Esophagus muscularis mucosa (tissue), 4 donors: ENCODE results near the gene MYO16. TPM values are rescaled to one million over a fixed set of nuclear protein-coding genes. Genes with fewer than 3 reads are reported as not detected.
A peak's percentile ranks its signal among the peaks of the same experiment; 100 is the strongest.

ENCODE experiments used
- DNase-seq: peaks from one replicate; pipeline ENCODE4 v3.0.0-alpha.2; 2017; ENCODE audit errors: extremely low spot score
- H3K27ac ChIP-seq, 4 donors: fragments of 200-600 bp; sonication (generic); replicated peaks in 1 of 4; 1 replicate in 3 of 4; 2 replicates in 1 of 4; pipeline ENCODE4 v1.5.1; 2016 to 2019; ENCODE audit warnings: mild to moderate bottlenecking in 1 of 4
- H3K27me3 ChIP-seq, 4 donors: fragments of 200-600 bp; sonication (generic); one replicate each; pipeline versions ENCODE4 v1.5.1 to v1.6.0; 2016 to 2019
- H3K36me3 ChIP-seq, 4 donors: fragments of 200-600 bp; sonication (generic); one replicate each; pipeline ENCODE4 v1.5.1; 2016 to 2019
- H3K4me1 ChIP-seq, 4 donors: fragments of 200-600 bp; sonication (generic); one replicate each; pipeline ENCODE4 v1.5.1; 2016 to 2019
- H3K4me3 ChIP-seq, 4 donors: fragments of 200-600 bp; sonication (generic); 1 replicate in 2 of 4; 2 replicates in 2 of 4; pipeline ENCODE4 v1.5.1; 2016 to 2019; ENCODE audit warnings: mild to moderate bottlenecking in 4 of 4, moderate library complexity in 1 of 4
- H3K9me3 ChIP-seq, 4 donors: fragments of 200-600 bp; sonication (generic); 1 replicate in 3 of 4; 2 replicates in 1 of 4; pipeline ENCODE4 v1.5.1; 2016 to 2019
- CTCF ChIP-seq, 3 experiments: fragments of 200-600 bp in 2 of 3; fragments of 450-650 bp in 1 of 3; sonication (generic) in 2 of 3; IDR thresholded peaks; one replicate each; pipeline ENCODE4 v1.5.1; 2017 to 2019; ENCODE audit warnings: antibody characterized with exemption in 3 of 3, mild to moderate bottlenecking in 2 of 3, moderate library complexity in 1 of 3
- EP300 ChIP-seq: sonication (generic); formaldehyde crosslinking; IDR thresholded peaks from one replicate; pipeline ENCODE4 v1.6.1; 2017; ENCODE audit warnings: antibody characterized with exemption
- POLR2A ChIP-seq: fragments of 450-650 bp; IDR thresholded peaks from one replicate; pipeline ENCODE4 v1.6.1; 2017; ENCODE audit warnings: antibody characterized with exemption, moderate library complexity, mild to moderate bottlenecking, low read depth
- POLR2AphosphoS5 ChIP-seq, 2 donors: sonication (generic); formaldehyde crosslinking; IDR thresholded peaks; one replicate each; pipeline ENCODE4 v1.6.1; 2017; ENCODE audit warnings: antibody characterized with exemption in 2 of 2
- WGBS: methylation state at CpG from one replicate; pipeline ENCODE4 v1.1.5; 2018; 5-methylcytosine and 5-hydroxymethylcytosine counted together
- intact Hi-C: fragments of 100-400 bp; cut with DNase I; formaldehyde crosslinking; loops from one replicate; pipeline ENCODE4 v1.15.1; 2023
- total RNA-seq, 4 donors: library from RNA; depleted of rRNA; stranded (reverse); fragments of >200 nt; gene quantifications; one replicate each; pipeline versions ENCODE4 v1.1.0 to v1.2.1, GENCODE V29; 2016

Gene MYO16
- total RNA-seq, 4 donors from 2014 or later = 1.2 to 3.7 (median 1.8) TPM

GRCh38 chr13:108959234-108959633 is 329.8 kb downstream of the MYO16 start:
- Histone ChIP-seq H3K9me3 (no peaks in the 10 kb centered on the region), H3K4me3 (no peak overlapping the region), H3K4me1 (peaks cover 0 to 27% (median 20%) of the 10 kb centered on the region in 4 donors), H3K36me3 (no peaks in the 10 kb centered on the region), H3K27me3 (no peaks in the 10 kb centered on the region), H3K27ac (peak overlapping the region in 2 of 4 donors; percentile 11 to 32)
- TF ChIP-seq POLR2AphosphoS5 (IDR thresholded peaks at IDR 0.05) (no peak), CTCF (IDR thresholded peaks at IDR 0.05) (no peak), POLR2A (no peak), EP300 (no peak)
- no peak for DNase-seq
- intact Hi-C loops = no loop called here

GRCh38 chr13:108960006-108960405 is 330.6 kb downstream of the MYO16 start:
- H3K27ac ChIP-seq = peak overlapping the region in 1 of 4 donors; percentile 32
- no peaks in the 10 kb centered on the region for H3K36me3 ChIP-seq
- H3K9me3 ChIP-seq = no peaks in the 10 kb centered on the region
- WGBS = 97% methylated on average over 6 of the region's 6 CpGs
- TF ChIP-seq POLR2A (no peak), EP300 (no peak), POLR2AphosphoS5 (IDR thresholded peaks at IDR 0.05) (no peak), CTCF (IDR thresholded peaks at IDR 0.05) (no peak)
- no peak for DNase-seq
- H3K27me3 ChIP-seq = no peaks in the 10 kb centered on the region
- intact Hi-C loops = loop anchor here (5.0 to 10.0 kb wide), 2 partner anchors 175 to 1147 kb away; no protein-coding TSS in a partner anchor
- H3K4me1 ChIP-seq = peaks cover 0 to 27% (median 20%) of the 10 kb centered on the region in 4 donors
- H3K4me3 ChIP-seq = no peak overlapping the region

GRCh38 chr13:108961542-108962125 is 332.2 kb downstream of the MYO16 start:
- intact Hi-C loops = loop anchor here (2.0 to 10.0 kb wide), 3 partner anchors 173 to 1146 kb away; no protein-coding TSS in a partner anchor
- no peak overlapping the region for H3K27ac ChIP-seq
- H3K27me3 ChIP-seq = no peaks in the 10 kb centered on the region
- H3K4me1 ChIP-seq = peaks cover 0 to 27% (median 20%) of the 10 kb centered on the region in 4 donors
- DNase-seq = no peak
- no peak overlapping the region for H3K4me3 ChIP-seq
- no peaks in the 10 kb centered on the region for H3K9me3 ChIP-seq
- H3K36me3 ChIP-seq = no peaks in the 10 kb centered on the region
- no peak for TF ChIP-seq POLR2A
- TF ChIP-seq POLR2AphosphoS5 (IDR thresholded peaks at IDR 0.05) = peak in 1 of 2 donors; percentile 15
- no peak for TF ChIP-seq EP300
- peak; percentile 85 to 89 (median 89) for TF ChIP-seq CTCF (IDR thresholded peaks at IDR 0.05)
- 15% methylated on average over 7 of the region's 7 CpGs for WGBS

DNA sequence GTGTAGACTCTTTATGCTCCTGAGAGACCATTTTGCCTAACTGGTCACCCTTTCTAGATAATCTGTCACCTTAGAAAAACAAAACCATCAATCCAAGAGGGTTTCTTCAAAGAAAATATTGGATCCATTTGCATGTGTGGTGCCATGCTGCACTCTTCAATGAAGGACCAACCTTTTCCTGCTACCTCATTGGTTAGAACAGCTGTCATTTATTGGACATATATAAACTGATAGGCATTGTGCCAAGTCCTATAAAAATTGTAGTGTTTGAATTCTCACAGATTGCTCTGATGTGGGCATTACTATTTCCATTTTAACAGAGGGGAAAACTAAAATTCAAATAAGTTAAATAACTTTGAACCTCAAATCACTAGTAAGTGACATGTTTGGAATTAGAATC is 333.2 kb downstream of the MYO16 start:
- Histone ChIP-seq H3K36me3 (no peaks in the 10 kb centered on the region), H3K9me3 (no peaks in the 10 kb centered on the region), H3K27ac (no peak overlapping the region), H3K4me1 (peaks cover 0 to 23% (median 15%) of the 10 kb centered on the region in 4 donors), H3K27me3 (no peaks in the 10 kb centered on the region), H3K4me3 (no peak overlapping the region)
- no peak for DNase-seq
- no peak for TF ChIP-seq POLR2A
- TF ChIP-seq EP300 = no peak
- no peak for TF ChIP-seq CTCF (IDR thresholded peaks at IDR 0.05)
- TF ChIP-seq POLR2AphosphoS5 (IDR thresholded peaks at IDR 0.05) = no peak
- intact Hi-C loops = loop anchor here (2.0 to 10.0 kb wide), 3 partner anchors 172 to 1145 kb away; no protein-coding TSS in a partner anchor
